ENCODE results near the gene LCE1C. TPM values are rescaled to one million over a fixed set of nuclear protein-coding genes. Genes with fewer than 3 reads are reported as not detected.

The LCE1C gene, protein sequence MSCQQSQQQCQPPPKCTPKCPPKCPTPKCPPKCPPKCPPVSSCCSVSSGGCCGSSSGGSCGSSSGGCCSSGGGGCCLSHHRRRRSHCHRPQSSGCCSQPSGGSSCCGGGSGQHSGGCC
- total RNA-seq: not detected in 2 replicates

DNA sequence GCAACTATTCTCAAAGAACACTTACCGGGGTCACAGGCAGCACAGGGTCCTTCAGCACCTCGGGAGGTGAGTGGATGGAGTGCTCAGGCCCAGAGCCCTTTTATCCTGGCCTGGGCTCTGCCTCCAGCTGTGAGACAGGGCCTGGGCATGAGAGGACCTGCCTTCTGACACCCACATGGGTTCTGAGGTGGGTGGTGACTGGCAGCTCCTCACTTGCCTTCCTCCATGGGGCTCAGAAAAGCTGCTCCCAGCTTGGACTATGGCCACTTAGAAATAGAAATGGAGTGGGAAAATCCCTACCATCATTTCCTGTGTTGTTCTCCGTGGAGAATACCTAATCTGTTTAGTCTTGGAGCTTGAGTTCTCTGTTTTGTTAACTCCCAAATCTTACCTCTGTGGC, at the start of gene LCE1C:
LCE1C (minus strand) TSS at position 76 of the 400 bp plus-strand sequence. CDS start 1,173 bp downstream, outside the sequence.

DNA sequence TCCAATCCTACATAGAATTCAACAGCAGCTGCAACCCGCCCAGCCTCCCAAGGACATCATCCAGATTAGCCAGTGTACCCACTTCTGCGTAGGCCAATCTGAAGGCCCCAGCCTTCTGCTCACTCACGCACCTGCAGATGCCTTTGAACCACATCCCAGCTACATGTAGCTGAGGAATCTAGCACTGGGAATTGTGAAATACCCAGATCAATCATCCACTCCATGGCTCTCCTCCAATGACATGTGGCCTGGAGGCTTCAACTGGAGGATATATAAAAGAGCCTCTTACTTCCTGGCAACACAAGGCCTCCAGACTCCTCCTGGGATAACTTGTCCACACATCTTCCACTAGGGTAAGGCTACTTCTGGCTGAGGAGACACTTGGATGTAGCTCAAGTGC, 36.1 kb upstream of the LCE1C start, which contains the start of gene LCE6A:
LCE6A (plus strand) TSS at position 301 of the 400 bp plus-strand sequence. CDS start 665 bp downstream, outside the sequence.

DNA sequence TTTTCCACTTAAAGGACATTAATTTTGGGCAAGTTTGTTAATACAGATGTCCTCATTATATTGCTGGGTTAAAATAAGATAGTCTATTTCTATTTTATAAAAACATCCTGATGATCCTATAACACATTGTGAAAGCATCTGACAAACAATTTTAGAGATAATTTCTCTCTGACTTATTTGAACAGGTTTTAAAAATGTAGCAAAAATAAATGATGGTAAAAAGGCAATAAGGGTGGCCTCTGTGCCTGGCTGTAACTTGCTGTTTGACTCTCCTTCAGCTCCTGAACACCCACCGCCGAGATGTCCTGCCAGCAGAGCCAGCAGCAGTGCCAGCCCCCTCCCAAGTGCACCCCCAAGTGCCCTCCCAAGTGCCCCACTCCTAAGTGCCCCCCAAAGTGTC, 20.7 kb upstream of the LCE1C start, which contains the start of gene LCE1A:
LCE1A (plus strand) TSS at position 301 of the 400 bp plus-strand sequence; CDS start at position 301, 0 bp downstream.

GRCh38 chr1:152811671-152812070, 5.2 kb upstream of the LCE1C start, which contains the start of gene LCE1B:
TSS of gene LCE1B (plus strand) at chr1:152811971. CDS start at chr1:152812447, 476 bp downstream.

DNA sequence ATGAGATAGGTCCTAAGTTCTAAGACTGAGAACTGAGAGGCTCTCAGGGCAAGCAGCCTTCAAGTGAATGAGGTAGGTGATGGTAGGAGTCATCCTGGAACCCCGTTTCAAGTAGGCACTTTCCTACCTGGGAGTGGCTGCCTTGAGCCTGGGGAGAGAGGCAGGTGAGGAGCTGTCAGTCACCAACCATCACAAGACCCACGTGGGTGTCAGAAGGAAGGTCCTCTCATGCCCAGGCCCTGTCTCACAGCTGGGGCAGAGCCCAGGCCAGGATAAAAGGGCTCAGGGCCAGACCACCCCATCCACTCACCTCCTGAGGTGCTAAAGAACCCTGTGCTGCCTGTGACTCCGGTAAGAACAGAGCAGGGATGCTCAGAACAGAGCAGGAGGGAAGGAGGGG, 10.0 kb downstream of the LCE1C start, which contains the start of gene LCE1D:
LCE1D (plus strand) TSS at position 301 of the 400 bp plus-strand sequence. CDS start 1,074 bp downstream, outside the sequence.

GRCh38 chr1:152786077-152786476, 20.4 kb downstream of the LCE1C start, which contains the start of gene LCE1E:
TSS of gene LCE1E (plus strand) at chr1:152786257. CDS start at chr1:152787300, 1,043 bp downstream.

GRCh38 chr1:152774875-152775274, 31.6 kb downstream of the LCE1C start, which contains the start of gene LCE1F:
TSS of gene LCE1F (plus strand) at chr1:152775140. CDS start at chr1:152776372, 1,232 bp downstream.

DNA sequence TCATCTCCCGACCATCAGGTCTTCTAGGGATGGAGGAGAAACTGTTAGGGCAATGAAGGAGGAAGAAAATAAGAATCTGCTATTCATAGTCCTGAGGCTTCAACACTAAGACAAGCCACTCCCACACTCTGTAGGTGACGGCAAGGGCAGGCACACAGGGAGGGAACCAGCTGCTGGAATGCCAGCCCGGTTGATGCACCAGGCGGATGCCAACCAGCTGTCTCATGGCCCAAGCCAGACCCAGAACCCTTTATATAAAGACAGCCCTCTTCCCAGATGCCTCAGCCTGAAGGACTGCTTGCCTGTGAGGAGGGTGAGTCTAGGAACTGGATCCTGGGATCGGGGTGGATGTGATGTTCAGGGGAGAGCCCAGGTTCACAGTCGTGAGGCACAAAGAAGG, 48.7 kb downstream of the LCE1C start, which contains the start of gene KPRP:
KPRP (plus strand) TSS at position 279 of the 400 bp plus-strand sequence. CDS start 1,564 bp downstream, outside the sequence.

Other genes with a start within 250 kb of the LCE1C start
- not detected in 2 replicates for gene LCE3E, start 239.9 kb downstream of the LCE1C start, total RNA-seq
- gene LCE3D, start 226.1 kb downstream of the LCE1C start, total RNA-seq: not detected in 2 replicates
- gene LCE3C, start 206.4 kb downstream of the LCE1C start, total RNA-seq: not detected in 2 replicates
- gene LCE3B, start 192.8 kb downstream of the LCE1C start, total RNA-seq: not detected in 2 replicates
- not detected in 2 replicates for gene LCE3A, start 183.5 kb downstream of the LCE1C start, total RNA-seq
- not detected in 2 replicates for gene LCE2D, start 143.3 kb downstream of the LCE1C start, total RNA-seq
- gene LCE2C, start 131.4 kb downstream of the LCE1C start, total RNA-seq: not detected in 2 replicates
- gene LCE2B, start 120.5 kb downstream of the LCE1C start, total RNA-seq: not detected in 2 replicates
- not detected in 2 replicates for gene LCE2A, start 108.3 kb downstream of the LCE1C start, total RNA-seq
- not detected in 2 replicates for gene LCE4A, start 98.5 kb downstream of the LCE1C start, total RNA-seq
- not detected in 2 replicates for gene KPRP, start 48.6 kb downstream of the LCE1C start, total RNA-seq
- gene LCE1F, start 31.5 kb downstream of the LCE1C start, total RNA-seq: not detected in 2 replicates
- gene LCE1E, start 20.4 kb downstream of the LCE1C start, total RNA-seq: not detected in 2 replicates
- gene LCE1D, start 9.9 kb downstream of the LCE1C start, total RNA-seq: not detected in 2 replicates
- not detected in 2 replicates for gene LCE1B, start 5.3 kb upstream of the LCE1C start, total RNA-seq
- not detected in 2 replicates for gene LCE1A, start 20.8 kb upstream of the LCE1C start, total RNA-seq
- gene LCE6A, start 36.2 kb upstream of the LCE1C start, total RNA-seq: not detected in 2 replicates
- gene LCE7A, start 53.3 kb upstream of the LCE1C start, total RNA-seq: not detected in 2 replicates
- not detected in 2 replicates for gene SMCP, start 71.7 kb upstream of the LCE1C start, total RNA-seq
- gene IVL, start 101.9 kb upstream of the LCE1C start, total RNA-seq: not detected in 2 replicates
- not detected in 2 replicates for gene SPRR5, start 140.6 kb upstream of the LCE1C start, total RNA-seq
- not detected in 2 replicates for gene SPRR4, start 164.0 kb upstream of the LCE1C start, total RNA-seq
- not detected in 2 replicates for gene SPRR1A, start 177.4 kb upstream of the LCE1C start, total RNA-seq
- not detected in 2 replicates for gene SPRR3, start 195.1 kb upstream of the LCE1C start, total RNA-seq
- not detected in 2 replicates for gene SPRR1B, start 224.6 kb upstream of the LCE1C start, total RNA-seq
- gene SPRR2D, start 234.5 kb upstream of the LCE1C start, total RNA-seq: not detected in 2 replicates